WTC11 (cell line): ENCODE data around the gene TBC1D8B.

Source experiments
- ESRRA ChIP-seq: sonication (generic); formaldehyde crosslinking; IDR thresholded peaks from 2 replicates; pipeline ENCODE4 v1.8.1; 2022; ENCODE audit warnings: mild to moderate bottlenecking, missing genetic modification reagents, borderline replicate concordance
- FOXJ3 ChIP-seq: sonication (generic); formaldehyde crosslinking; IDR thresholded peaks from 2 replicates; pipeline ENCODE4 v1.9.0; 2021; ENCODE audit warnings: missing genetic modification reagents, mild to moderate bottlenecking, borderline replicate concordance
- IRF2 ChIP-seq: sonication (generic); formaldehyde crosslinking; IDR thresholded peaks from 2 replicates; pipeline ENCODE4 v1.8.0; 2022; ENCODE audit warnings: low read depth, missing genetic modification reagents, borderline replicate concordance
- MXD4 ChIP-seq: fragments of 250-450 bp; sonication (Bioruptor Pico); IDR thresholded peaks from 2 replicates; pipeline ENCODE4 v1.8.0; 2021; ENCODE audit warnings: mild to moderate bottlenecking, moderate library complexity, borderline replicate concordance
- MYBL2 ChIP-seq: sonication (generic); formaldehyde crosslinking; IDR thresholded peaks from 2 replicates; pipeline ENCODE4 v1.8.1; 2023; ENCODE audit warnings: mild to moderate bottlenecking, moderate library complexity, missing genetic modification reagents
- TEAD1 ChIP-seq: sonication (generic); formaldehyde crosslinking; IDR thresholded peaks from 2 replicates; pipeline ENCODE4 v1.8.0; 2022; ENCODE audit warnings: mild to moderate bottlenecking, missing genetic modification reagents
- TP53 ChIP-seq: sonication (generic); formaldehyde crosslinking; IDR thresholded peaks from 2 replicates; pipeline ENCODE4 v1.8.1; 2023; ENCODE audit warnings: mild to moderate bottlenecking, missing genetic modification reagents
- ZBTB21 ChIP-seq: sonication (generic); formaldehyde crosslinking; IDR thresholded peaks from 2 replicates; pipeline ENCODE4 v1.8.1; 2023; ENCODE audit warnings: mild to moderate bottlenecking, missing genetic modification reagents, borderline replicate concordance
- TF ChIP-seq, protein P1 (sequence below): sonication (generic); formaldehyde crosslinking; conservative IDR thresholded peaks from 2 replicates; pipeline ENCODE4 v1.8.1; 2022; ENCODE audit warnings: mild to moderate bottlenecking, missing genetic modification reagents
- TF ChIP-seq, protein P2 (sequence below): fragments of 200-600 bp; IDR thresholded peaks from 2 replicates; pipeline ENCODE4 v1.8.0; 2022; ENCODE audit warnings: antibody characterized with exemption
- TF ChIP-seq, protein P3 (sequence below): sonication (generic); formaldehyde crosslinking; IDR thresholded peaks from 2 replicates; pipeline ENCODE4 v1.8.0; 2022; ENCODE audit warnings: mild to moderate bottlenecking, missing genetic modification reagents
- TF ChIP-seq, protein P4 (sequence below): sonication (generic); formaldehyde crosslinking; IDR thresholded peaks from 2 replicates; pipeline ENCODE4 v1.8.0; 2023; ENCODE audit warnings: missing genetic modification reagents
- TF ChIP-seq, protein P5 (sequence below): sonication (generic); formaldehyde crosslinking; IDR thresholded peaks from 2 replicates; pipeline ENCODE4 v1.8.1; 2022; ENCODE audit warnings: low read depth, missing genetic modification reagents, borderline replicate concordance

DNA sequence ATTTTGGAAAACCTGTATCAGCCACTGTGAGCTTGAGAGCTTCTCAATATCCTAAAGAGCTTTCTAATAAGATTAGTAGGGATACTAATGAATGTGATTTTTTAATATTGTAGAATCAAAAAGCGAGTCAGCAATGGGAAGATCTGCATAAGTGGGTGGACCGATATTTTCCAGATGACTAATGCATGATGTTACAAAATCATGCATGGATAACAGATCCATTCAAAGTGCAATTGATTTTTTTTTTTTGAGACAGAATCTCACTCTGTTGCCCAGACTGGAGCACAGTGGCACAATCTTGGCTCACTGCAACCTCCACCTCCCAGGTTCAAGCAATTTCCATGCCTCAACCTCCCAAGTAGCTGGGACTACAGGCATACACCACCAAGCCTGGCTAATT lies 110.4 kb downstream of the TBC1D8B start:
- TF ChIP-seq MYBL2 (CRISPR knock-in tag) (no peak), MXD4 (CRISPR knock-in tag) (no peak), ZBTB21 (CRISPR knock-in tag) (no peak), FOXJ3 (CRISPR knock-in tag) (no peak), IRF2 (CRISPR knock-in tag) (no peak), TEAD1 (CRISPR knock-in tag) (no peak), ESRRA (CRISPR knock-in tag) (no peak), TP53 (CRISPR knock-in tag) (no peak)
- TF ChIP-seq, protein P1, sequence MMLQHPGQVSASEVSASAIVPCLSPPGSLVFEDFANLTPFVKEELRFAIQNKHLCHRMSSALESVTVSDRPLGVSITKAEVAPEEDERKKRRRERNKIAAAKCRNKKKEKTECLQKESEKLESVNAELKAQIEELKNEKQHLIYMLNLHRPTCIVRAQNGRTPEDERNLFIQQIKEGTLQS (CRISPR knock-in tag), result no peak
- TF ChIP-seq, protein P2, sequence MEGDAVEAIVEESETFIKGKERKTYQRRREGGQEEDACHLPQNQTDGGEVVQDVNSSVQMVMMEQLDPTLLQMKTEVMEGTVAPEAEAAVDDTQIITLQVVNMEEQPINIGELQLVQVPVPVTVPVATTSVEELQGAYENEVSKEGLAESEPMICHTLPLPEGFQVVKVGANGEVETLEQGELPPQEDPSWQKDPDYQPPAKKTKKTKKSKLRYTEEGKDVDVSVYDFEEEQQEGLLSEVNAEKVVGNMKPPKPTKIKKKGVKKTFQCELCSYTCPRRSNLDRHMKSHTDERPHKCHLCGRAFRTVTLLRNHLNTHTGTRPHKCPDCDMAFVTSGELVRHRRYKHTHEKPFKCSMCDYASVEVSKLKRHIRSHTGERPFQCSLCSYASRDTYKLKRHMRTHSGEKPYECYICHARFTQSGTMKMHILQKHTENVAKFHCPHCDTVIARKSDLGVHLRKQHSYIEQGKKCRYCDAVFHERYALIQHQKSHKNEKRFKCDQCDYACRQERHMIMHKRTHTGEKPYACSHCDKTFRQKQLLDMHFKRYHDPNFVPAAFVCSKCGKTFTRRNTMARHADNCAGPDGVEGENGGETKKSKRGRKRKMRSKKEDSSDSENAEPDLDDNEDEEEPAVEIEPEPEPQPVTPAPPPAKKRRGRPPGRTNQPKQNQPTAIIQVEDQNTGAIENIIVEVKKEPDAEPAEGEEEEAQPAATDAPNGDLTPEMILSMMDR, result no peak
- TF ChIP-seq, protein P3, sequence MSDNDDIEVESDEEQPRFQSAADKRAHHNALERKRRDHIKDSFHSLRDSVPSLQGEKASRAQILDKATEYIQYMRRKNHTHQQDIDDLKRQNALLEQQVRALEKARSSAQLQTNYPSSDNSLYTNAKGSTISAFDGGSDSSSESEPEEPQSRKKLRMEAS (CRISPR knock-in tag), result no peak
- TF ChIP-seq, protein P4, sequence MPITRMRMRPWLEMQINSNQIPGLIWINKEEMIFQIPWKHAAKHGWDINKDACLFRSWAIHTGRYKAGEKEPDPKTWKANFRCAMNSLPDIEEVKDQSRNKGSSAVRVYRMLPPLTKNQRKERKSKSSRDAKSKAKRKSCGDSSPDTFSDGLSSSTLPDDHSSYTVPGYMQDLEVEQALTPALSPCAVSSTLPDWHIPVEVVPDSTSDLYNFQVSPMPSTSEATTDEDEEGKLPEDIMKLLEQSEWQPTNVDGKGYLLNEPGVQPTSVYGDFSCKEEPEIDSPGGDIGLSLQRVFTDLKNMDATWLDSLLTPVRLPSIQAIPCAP (CRISPR knock-in tag), result no peak
- TF ChIP-seq, protein P5, sequence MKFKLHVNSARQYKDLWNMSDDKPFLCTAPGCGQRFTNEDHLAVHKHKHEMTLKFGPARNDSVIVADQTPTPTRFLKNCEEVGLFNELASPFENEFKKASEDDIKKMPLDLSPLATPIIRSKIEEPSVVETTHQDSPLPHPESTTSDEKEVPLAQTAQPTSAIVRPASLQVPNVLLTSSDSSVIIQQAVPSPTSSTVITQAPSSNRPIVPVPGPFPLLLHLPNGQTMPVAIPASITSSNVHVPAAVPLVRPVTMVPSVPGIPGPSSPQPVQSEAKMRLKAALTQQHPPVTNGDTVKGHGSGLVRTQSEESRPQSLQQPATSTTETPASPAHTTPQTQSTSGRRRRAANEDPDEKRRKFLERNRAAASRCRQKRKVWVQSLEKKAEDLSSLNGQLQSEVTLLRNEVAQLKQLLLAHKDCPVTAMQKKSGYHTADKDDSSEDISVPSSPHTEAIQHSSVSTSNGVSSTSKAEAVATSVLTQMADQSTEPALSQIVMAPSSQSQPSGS (CRISPR knock-in tag), result no peak
